ENCODE measurements around the gene LEF1. TPM values are rescaled to one million over a fixed set of nuclear protein-coding genes. Genes with fewer than 3 reads are reported as not detected.

The LEF1 gene
- total and polyA plus RNA-seq, 2 donors (not counting 1 experiment from before 2014, with no cell fraction given): 2.4 to 5.1 TPM

DNA sequence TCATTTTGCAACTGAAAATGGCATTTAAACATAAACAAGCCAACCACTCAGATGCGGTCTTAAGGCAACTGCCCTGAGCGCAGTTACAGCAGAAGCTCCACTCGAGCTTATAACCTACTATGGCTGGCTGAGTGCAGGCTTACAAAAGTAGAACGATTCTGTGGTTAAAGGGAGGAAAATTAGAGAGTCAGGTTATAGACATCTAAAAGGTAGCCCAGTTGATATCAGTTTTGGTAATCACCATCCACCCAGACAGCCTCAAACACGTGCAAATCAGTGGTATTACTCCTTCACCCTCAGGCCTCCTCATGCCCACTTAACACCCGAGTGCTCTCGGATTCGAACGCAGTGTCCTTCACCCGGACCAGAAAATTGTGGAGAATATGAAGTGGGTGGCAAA lies 3.1 kb downstream of the LEF1 start:
- Histone ChIP-seq H3K4me3 (ENCODE audit: control extremely low read depth in 1 of 5, extremely low read depth in 1 of 5, insufficient read depth in 1 of 5, low read depth in 2 of 5, low read length in 4 of 5) (no peak overlapping the region), H3K9ac (ENCODE audit: low read length) (peak overlapping the region; percentile 3), H3K36me3 (replicated peaks in 1 of 2; ENCODE audit: control extremely low read depth in 1 of 2, control insufficient read depth in 1 of 2, extremely low read depth in 1 of 2, insufficient read depth in 2 of 2, low read length in 1 of 2) (no peaks in the 10 kb centered on the region), H3K27me3 (replicated peaks in 1 of 4; ENCODE audit: control extremely low read depth in 1 of 4, control insufficient read depth in 3 of 4, insufficient read depth in 4 of 4, low read length in 3 of 4) (peaks cover 0 to 50% (median 29%) of the 10 kb centered on the region in 4 experiments), H4K20me1 (ENCODE audit: control insufficient read depth, insufficient read depth, low read length, poor library complexity, severe bottlenecking) (no peaks in the 10 kb centered on the region), H3K4me1 (ENCODE audit: control insufficient read depth in 2 of 2, insufficient read depth in 2 of 2, low read length in 2 of 2) (peaks cover 38 to 39% of the 10 kb centered on the region in 2 donors), H3K4me2 (replicated peaks; ENCODE audit: low read depth, low read length, poor library complexity, severe bottlenecking) (peak overlapping the region; percentile 92), H2AFZ (ENCODE audit: insufficient read depth, low read depth, low read length, poor library complexity, severe bottlenecking) (peak overlapping the region; percentile 17), H3K27ac (ENCODE audit: low read length in 2 of 2) (no peak overlapping the region), H3K79me2 (ENCODE audit: control insufficient read depth, insufficient read depth, low read length) (no peaks in the 10 kb centered on the region), H3K9me3 (ENCODE audit: control extremely low read depth in 1 of 3, control insufficient read depth in 2 of 3, insufficient read depth in 1 of 3, low read length in 2 of 3) (no peaks in the 10 kb centered on the region)
- WGBS (ENCODE audit: insufficient coverage): 24% methylated on average over 5 of the region's 10 CpGs
- H3K4me1 Mint-ChIP-seq: peaks cover 36% of the 10 kb centered on the region
- peak overlapping the region; percentile 75 for H3K4me3 Mint-ChIP-seq
- peaks cover 59% of the 10 kb centered on the region for H3K27me3 Mint-ChIP-seq
- DNase-seq (peak; percentile 23), ATAC-seq (ENCODE audit: low read depth) (no peak)
- H3K27ac Mint-ChIP-seq: no peak overlapping the region
- TF ChIP-seq EZH2 (IDR thresholded peaks at IDR 0.05; ENCODE audit: borderline replicate concordance, insufficient read depth, low read depth, low read length, poor library complexity, severe bottlenecking): no peak
- TF ChIP-seq, protein P1, sequence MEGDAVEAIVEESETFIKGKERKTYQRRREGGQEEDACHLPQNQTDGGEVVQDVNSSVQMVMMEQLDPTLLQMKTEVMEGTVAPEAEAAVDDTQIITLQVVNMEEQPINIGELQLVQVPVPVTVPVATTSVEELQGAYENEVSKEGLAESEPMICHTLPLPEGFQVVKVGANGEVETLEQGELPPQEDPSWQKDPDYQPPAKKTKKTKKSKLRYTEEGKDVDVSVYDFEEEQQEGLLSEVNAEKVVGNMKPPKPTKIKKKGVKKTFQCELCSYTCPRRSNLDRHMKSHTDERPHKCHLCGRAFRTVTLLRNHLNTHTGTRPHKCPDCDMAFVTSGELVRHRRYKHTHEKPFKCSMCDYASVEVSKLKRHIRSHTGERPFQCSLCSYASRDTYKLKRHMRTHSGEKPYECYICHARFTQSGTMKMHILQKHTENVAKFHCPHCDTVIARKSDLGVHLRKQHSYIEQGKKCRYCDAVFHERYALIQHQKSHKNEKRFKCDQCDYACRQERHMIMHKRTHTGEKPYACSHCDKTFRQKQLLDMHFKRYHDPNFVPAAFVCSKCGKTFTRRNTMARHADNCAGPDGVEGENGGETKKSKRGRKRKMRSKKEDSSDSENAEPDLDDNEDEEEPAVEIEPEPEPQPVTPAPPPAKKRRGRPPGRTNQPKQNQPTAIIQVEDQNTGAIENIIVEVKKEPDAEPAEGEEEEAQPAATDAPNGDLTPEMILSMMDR (IDR thresholded peaks at IDR 0.05): no peak
- intact Hi-C loops (cut with micrococcal nuclease): no loop called here
- no peaks in the 10 kb centered on the region for H3K9me3 Mint-ChIP-seq (ENCODE audit: insufficient read depth)
- ChIA-PET POLR2A (no interaction called here), CTCF (no interaction called here)

DNA sequence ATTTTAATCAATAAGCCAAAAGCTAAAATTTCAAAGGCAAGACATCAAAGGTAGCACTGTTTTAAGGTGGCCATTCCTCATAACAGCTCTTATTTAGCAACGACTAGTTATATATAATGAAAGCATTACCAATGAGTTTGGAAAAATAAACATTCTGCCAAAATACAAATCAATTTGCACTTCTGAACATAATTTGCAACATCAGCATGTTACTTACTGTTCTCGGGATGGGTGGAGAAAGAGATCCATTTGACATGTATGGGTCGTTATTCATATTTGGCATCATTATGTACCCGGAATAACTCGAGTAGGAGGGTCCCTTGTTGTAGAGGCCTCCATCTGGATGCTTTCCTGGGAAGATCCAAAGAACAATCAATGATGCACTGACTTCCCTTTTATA lies 5.4 kb downstream of the LEF1 start:
- Histone ChIP-seq H3K4me3 (ENCODE audit: control extremely low read depth in 1 of 5, extremely low read depth in 1 of 5, insufficient read depth in 1 of 5, low read depth in 2 of 5, low read length in 4 of 5) (no peak overlapping the region), H3K4me2 (replicated peaks; ENCODE audit: low read depth, low read length, poor library complexity, severe bottlenecking) (no peak overlapping the region), H2AFZ (ENCODE audit: insufficient read depth, low read depth, low read length, poor library complexity, severe bottlenecking) (no peak overlapping the region), H3K9ac (ENCODE audit: low read length) (no peak overlapping the region), H3K4me1 (ENCODE audit: control insufficient read depth in 2 of 2, insufficient read depth in 2 of 2, low read length in 2 of 2) (peaks cover 28 to 30% of the 10 kb centered on the region in 2 donors), H3K27me3 (replicated peaks in 1 of 4; ENCODE audit: control extremely low read depth in 1 of 4, control insufficient read depth in 3 of 4, insufficient read depth in 4 of 4, low read length in 3 of 4) (peaks cover 0 to 29% (median 13%) of the 10 kb centered on the region in 4 experiments), H3K27ac (ENCODE audit: low read length in 2 of 2) (no peak overlapping the region), H3K36me3 (replicated peaks in 1 of 2; ENCODE audit: control extremely low read depth in 1 of 2, control insufficient read depth in 1 of 2, extremely low read depth in 1 of 2, insufficient read depth in 2 of 2, low read length in 1 of 2) (no peaks in the 10 kb centered on the region), H4K20me1 (ENCODE audit: control insufficient read depth, insufficient read depth, low read length, poor library complexity, severe bottlenecking) (no peaks in the 10 kb centered on the region), H3K9me3 (ENCODE audit: control extremely low read depth in 1 of 3, control insufficient read depth in 2 of 3, insufficient read depth in 1 of 3, low read length in 2 of 3) (no peaks in the 10 kb centered on the region), H3K79me2 (ENCODE audit: control insufficient read depth, insufficient read depth, low read length) (no peaks in the 10 kb centered on the region)
- ChIA-PET CTCF (no interaction called here), POLR2A (no interaction called here)
- Mint-ChIP-seq H3K4me3 (no peak overlapping the region), H3K4me1 (peaks cover 30% of the 10 kb centered on the region), H3K27ac (no peak overlapping the region), H3K27me3 (peaks cover 51% of the 10 kb centered on the region), H3K9me3 (ENCODE audit: insufficient read depth) (no peaks in the 10 kb centered on the region)
- intact Hi-C loops (cut with micrococcal nuclease): no loop called here
- TF ChIP-seq EZH2 (IDR thresholded peaks at IDR 0.05; ENCODE audit: borderline replicate concordance, insufficient read depth, low read depth, low read length, poor library complexity, severe bottlenecking): no peak
- TF ChIP-seq, protein P1 (IDR thresholded peaks at IDR 0.05): no peak
- ATAC-seq (ENCODE audit: low read depth): no peak
- DNase-seq: no peak
- no CpG with 5 or more reads among the region's 5 CpGs for WGBS (ENCODE audit: insufficient coverage)

Data from B cell (primary cell).